IMR-90 (cell line): ENCODE results near the gene IGBP1.

ENCODE experiments used
- POLR2A ChIP-seq: IDR thresholded peaks from 2 replicates; pipeline ENCODE4 v1.6.1; 2012; ENCODE audit warnings: mild to moderate bottlenecking, low read depth, low read length
- SMC3 ChIP-seq: fragments of 150-350 bp; IDR thresholded peaks from 2 replicates; pipeline ENCODE4 v1.6.1; 2016; ENCODE audit warnings: low read depth, mild to moderate bottlenecking, antibody characterized with exemption, low read length, moderate library complexity
- TF ChIP-seq, protein P1 (sequence below): conservative IDR thresholded peaks from 2 replicates; pipeline ENCODE4 v1.5.1; 2012; ENCODE audit warnings: mild to moderate bottlenecking, low read depth, low read length, improper control_type of control experiment

DNA sequence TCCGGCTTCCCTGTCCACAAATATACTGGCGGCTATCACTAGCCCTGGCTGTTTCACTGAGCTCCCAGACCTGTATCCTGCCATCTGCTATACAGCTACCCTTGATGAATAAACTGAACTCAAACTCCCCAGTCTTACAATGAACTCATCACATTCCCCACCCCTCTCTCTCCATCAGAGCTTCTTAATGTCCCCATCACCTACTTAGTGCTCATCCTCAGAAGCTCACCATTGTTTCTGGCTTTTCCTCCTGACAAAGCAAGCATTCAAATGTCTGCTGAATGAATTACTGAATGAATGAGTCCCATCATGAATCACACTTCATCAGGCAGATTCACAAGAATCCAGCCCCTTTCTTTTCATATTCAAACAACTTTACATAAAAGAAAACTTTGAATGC is 38.4 kb downstream of the IGBP1 start:
- TF ChIP-seq, protein P1, sequence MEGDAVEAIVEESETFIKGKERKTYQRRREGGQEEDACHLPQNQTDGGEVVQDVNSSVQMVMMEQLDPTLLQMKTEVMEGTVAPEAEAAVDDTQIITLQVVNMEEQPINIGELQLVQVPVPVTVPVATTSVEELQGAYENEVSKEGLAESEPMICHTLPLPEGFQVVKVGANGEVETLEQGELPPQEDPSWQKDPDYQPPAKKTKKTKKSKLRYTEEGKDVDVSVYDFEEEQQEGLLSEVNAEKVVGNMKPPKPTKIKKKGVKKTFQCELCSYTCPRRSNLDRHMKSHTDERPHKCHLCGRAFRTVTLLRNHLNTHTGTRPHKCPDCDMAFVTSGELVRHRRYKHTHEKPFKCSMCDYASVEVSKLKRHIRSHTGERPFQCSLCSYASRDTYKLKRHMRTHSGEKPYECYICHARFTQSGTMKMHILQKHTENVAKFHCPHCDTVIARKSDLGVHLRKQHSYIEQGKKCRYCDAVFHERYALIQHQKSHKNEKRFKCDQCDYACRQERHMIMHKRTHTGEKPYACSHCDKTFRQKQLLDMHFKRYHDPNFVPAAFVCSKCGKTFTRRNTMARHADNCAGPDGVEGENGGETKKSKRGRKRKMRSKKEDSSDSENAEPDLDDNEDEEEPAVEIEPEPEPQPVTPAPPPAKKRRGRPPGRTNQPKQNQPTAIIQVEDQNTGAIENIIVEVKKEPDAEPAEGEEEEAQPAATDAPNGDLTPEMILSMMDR: no peak
- TF ChIP-seq POLR2A: no peak
- no peak for TF ChIP-seq SMC3
